Activated naive CD4-positive, alpha-beta T cell treated with anti-CD3 and anti-CD28 coated beads, Interleukin-2, amount 10 ng/mL, durations not matched to agents 7 days and 5 days (primary cell): ENCODE data around the gene BGN.

ENCODE experiments used
- CTCF ChIA-PET: fragments of 350-600 bp; sonication (Branson Sonifier 250); formaldehyde crosslinking; loops from one replicate; lab custom pipeline; 2021; ENCODE audit warnings: antibody characterized with exemption; lab: Charles Lee
- DNase-seq: peaks from one replicate; pipeline ENCODE4 v3.0.0-alpha.2; 2020
- H3K27ac Mint-ChIP-seq: one replicate; pipeline ENCODE4 v1.8.0; 2021; ENCODE audit warnings: mild to moderate bottlenecking, moderate library complexity, mixed read lengths
- H3K27me3 Mint-ChIP-seq: one replicate; pipeline ENCODE4 v1.8.0; 2021; ENCODE audit warnings: mild to moderate bottlenecking, mixed read lengths
- H3K36me3 Mint-ChIP-seq: one replicate; pipeline ENCODE4 v1.8.0; 2021; ENCODE audit warnings: mixed read lengths
- H3K4me1 Mint-ChIP-seq: one replicate; pipeline ENCODE4 v1.8.0; 2021; ENCODE audit warnings: mixed read lengths
- H3K4me3 Mint-ChIP-seq: one replicate; pipeline ENCODE4 v1.8.0; 2021; ENCODE audit warnings: mild to moderate bottlenecking, moderate library complexity, mixed read lengths
- H3K9me3 Mint-ChIP-seq: one replicate; pipeline ENCODE4 v1.8.0; 2021; ENCODE audit warnings: mixed read lengths

BGN gene

GRCh38 chrX:153514259-153514658 lies 19.5 kb downstream of the BGN start:
- CTCF ChIA-PET, result no interaction called here

GRCh38 chrX:153515435-153515834 lies 20.7 kb downstream of the BGN start:
- H3K27ac Mint-ChIP-seq, result no peak overlapping the region
- no peaks in the 10 kb centered on the region for H3K36me3 Mint-ChIP-seq
- DNase-seq, result no peak
- H3K4me3 Mint-ChIP-seq, result no peak overlapping the region
- peaks cover 7% of the 10 kb centered on the region for H3K4me1 Mint-ChIP-seq
- H3K9me3 Mint-ChIP-seq, result no peaks in the 10 kb centered on the region
- H3K27me3 Mint-ChIP-seq, result peaks cover 57% of the 10 kb centered on the region
- CTCF ChIA-PET, result interaction anchor here (1.5 kb wide), 1 partner anchor 9 kb away, joined by 6 read pairs; no protein-coding TSS in a partner anchor

More at GRCh38 chrX:153514259-153514658, 19.5 kb downstream of the BGN start:
- Mint-ChIP-seq H3K9me3 (no peaks in the 10 kb centered on the region), H3K27ac (no peak overlapping the region), H3K4me1 (peaks cover 7% of the 10 kb centered on the region), H3K4me3 (no peak overlapping the region), H3K36me3 (no peaks in the 10 kb centered on the region), H3K27me3 (peaks cover 46% of the 10 kb centered on the region)
- no peak for DNase-seq

- CTCF ChIA-PET, result interaction anchor here (1.5 kb wide), 1 partner anchor 9 kb away, joined by 6 read pairs; no protein-coding TSS in a partner anchor
- no peak overlapping the region for H3K4me3 Mint-ChIP-seq
Measured at GRCh38 chrX:153516073-153516472, 21.3 kb downstream of the BGN start.

GRCh38 chrX:153517423-153517822 lies 22.6 kb downstream of the BGN start, which contains the start of gene ATP2B3:
TSS of gene ATP2B3 (plus strand) at chrX:153517642. CDS start at chrX:153536248, 18,606 bp downstream.
- Mint-ChIP-seq H3K9me3 (no peaks in the 10 kb centered on the region), H3K4me3 (no peak within 1 kb of the TSS), H3K4me1 (peaks cover 7% of the 10 kb centered on the region), H3K36me3 (no peaks in the 10 kb centered on the region), H3K27ac (no peak within 1 kb of the TSS), H3K27me3 (peaks cover 77% of the 10 kb centered on the region)
- CTCF ChIA-PET, result no interaction called here
- no peak for DNase-seq

More at GRCh38 chrX:153516073-153516472, 21.3 kb downstream of the BGN start:
- H3K36me3 Mint-ChIP-seq, result no peaks in the 10 kb centered on the region
- H3K27ac Mint-ChIP-seq, result no peak overlapping the region
- H3K4me1 Mint-ChIP-seq, result peaks cover 7% of the 10 kb centered on the region
- H3K9me3 Mint-ChIP-seq, result no peaks in the 10 kb centered on the region
- DNase-seq, result no peak
- peaks cover 64% of the 10 kb centered on the region for H3K27me3 Mint-ChIP-seq

GRCh38 chrX:153517946-153518834 lies 23.4 kb downstream of the BGN start:
- DNase-seq, result no peak
- Mint-ChIP-seq H3K27me3 (peaks cover 79% of the 10 kb centered on the region), H3K36me3 (no peaks in the 10 kb centered on the region), H3K27ac (no peak overlapping the region), H3K4me3 (no peak overlapping the region), H3K4me1 (peaks cover 7% of the 10 kb centered on the region), H3K9me3 (no peaks in the 10 kb centered on the region)
- CTCF ChIA-PET, result no interaction called here

- H3K36me3 Mint-ChIP-seq, result no peaks in the 10 kb centered on the region
- no peak overlapping the region for H3K27ac Mint-ChIP-seq
- peaks cover 80% of the 10 kb centered on the region for H3K27me3 Mint-ChIP-seq
- H3K4me1 Mint-ChIP-seq, result peaks cover 7% of the 10 kb centered on the region
- no peak for DNase-seq
- no peaks in the 10 kb centered on the region for H3K9me3 Mint-ChIP-seq
- H3K4me3 Mint-ChIP-seq, result no peak overlapping the region
- CTCF ChIA-PET, result no interaction called here
Measured at GRCh38 chrX:153519569-153520286, 24.9 kb downstream of the BGN start.

- H3K27me3 Mint-ChIP-seq, result peaks cover 74% of the 10 kb centered on the region
- CTCF ChIA-PET, result interaction anchor here (1.6 kb wide), 1 partner anchor 13 kb away, joined by 4 read pairs; no protein-coding TSS in a partner anchor
- H3K4me3 Mint-ChIP-seq, result no peak overlapping the region
- DNase-seq, result no peak
- peaks cover 7% of the 10 kb centered on the region for H3K4me1 Mint-ChIP-seq
- no peaks in the 10 kb centered on the region for H3K36me3 Mint-ChIP-seq
- no peaks in the 10 kb centered on the region for H3K9me3 Mint-ChIP-seq
- no peak overlapping the region for H3K27ac Mint-ChIP-seq
Measured at GRCh38 chrX:153520287-153520917, 25.6 kb downstream of the BGN start.

GRCh38 chrX:153521034-153521433 lies 26.3 kb downstream of the BGN start:
- H3K27ac Mint-ChIP-seq, result no peak overlapping the region
- no peaks in the 10 kb centered on the region for H3K9me3 Mint-ChIP-seq
- no peaks in the 10 kb centered on the region for H3K36me3 Mint-ChIP-seq
- H3K4me3 Mint-ChIP-seq, result no peak overlapping the region
- DNase-seq, result no peak
- CTCF ChIA-PET, result interaction anchor here (1.6 kb wide), 1 partner anchor 14 kb away, joined by 4 read pairs; no protein-coding TSS in a partner anchor
- H3K4me1 Mint-ChIP-seq, result peaks cover 4% of the 10 kb centered on the region
- peaks cover 67% of the 10 kb centered on the region for H3K27me3 Mint-ChIP-seq

- peaks cover 64% of the 10 kb centered on the region for H3K27me3 Mint-ChIP-seq
- CTCF ChIA-PET, result no interaction called here
- H3K4me3 Mint-ChIP-seq, result no peak overlapping the region
- no peaks in the 10 kb centered on the region for H3K9me3 Mint-ChIP-seq
- H3K36me3 Mint-ChIP-seq, result no peaks in the 10 kb centered on the region
- no peak overlapping the region for H3K27ac Mint-ChIP-seq
- peaks cover 3% of the 10 kb centered on the region for H3K4me1 Mint-ChIP-seq
- DNase-seq, result no peak
Measured at GRCh38 chrX:153522259-153522658, 27.5 kb downstream of the BGN start.

- CTCF ChIA-PET, result interaction anchor here (1.6 kb wide), 1 partner anchor 16 kb away, joined by 3 read pairs; no protein-coding TSS in a partner anchor
- no peak for DNase-seq
- Mint-ChIP-seq H3K27ac (no peak overlapping the region), H3K9me3 (no peaks in the 10 kb centered on the region), H3K36me3 (no peaks in the 10 kb centered on the region), H3K4me1 (peaks cover 3% of the 10 kb centered on the region), H3K4me3 (no peak overlapping the region), H3K27me3 (peaks cover 67% of the 10 kb centered on the region)
Measured at GRCh38 chrX:153523269-153523668, 28.5 kb downstream of the BGN start.

- H3K4me3 Mint-ChIP-seq, result no peak overlapping the region
- peaks cover 58% of the 10 kb centered on the region for H3K27me3 Mint-ChIP-seq
- no peak for DNase-seq
- no peaks in the 10 kb centered on the region for H3K36me3 Mint-ChIP-seq
- no peaks in the 10 kb centered on the region for H3K4me1 Mint-ChIP-seq
- H3K9me3 Mint-ChIP-seq, result no peaks in the 10 kb centered on the region
- H3K27ac Mint-ChIP-seq, result no peak overlapping the region
- CTCF ChIA-PET, result interaction anchor here (1.6 kb wide), 1 partner anchor 17 kb away, joined by 3 read pairs; no protein-coding TSS in a partner anchor
Measured at GRCh38 chrX:153524234-153524633, 29.5 kb downstream of the BGN start.

- Mint-ChIP-seq H3K9me3 (no peaks in the 10 kb centered on the region), H3K4me3 (no peak overlapping the region), H3K36me3 (no peaks in the 10 kb centered on the region), H3K27me3 (peaks cover 45% of the 10 kb centered on the region), H3K27ac (no peak overlapping the region), H3K4me1 (no peaks in the 10 kb centered on the region)
- CTCF ChIA-PET, result no interaction called here
- DNase-seq, result no peak
Measured at GRCh38 chrX:153525451-153525850, 30.7 kb downstream of the BGN start.

GRCh38 chrX:153526042-153526441 lies 31.3 kb downstream of the BGN start:
- Mint-ChIP-seq H3K4me1 (no peaks in the 10 kb centered on the region), H3K27ac (no peak overlapping the region), H3K4me3 (no peak overlapping the region), H3K36me3 (no peaks in the 10 kb centered on the region), H3K9me3 (no peaks in the 10 kb centered on the region), H3K27me3 (peaks cover 39% of the 10 kb centered on the region)
- DNase-seq, result no peak
- CTCF ChIA-PET, result no interaction called here

- Mint-ChIP-seq H3K36me3 (no peaks in the 10 kb centered on the region), H3K4me3 (no peak overlapping the region), H3K9me3 (no peaks in the 10 kb centered on the region), H3K27me3 (peaks cover 32% of the 10 kb centered on the region), H3K27ac (no peak overlapping the region), H3K4me1 (no peaks in the 10 kb centered on the region)
- no peak for DNase-seq
- CTCF ChIA-PET, result no interaction called here
Measured at GRCh38 chrX:153526801-153527200, 32.0 kb downstream of the BGN start.
